Measurements from ENCODE around the gene GPR18.

GPR18 gene

GRCh38 chr13:99208185-99208584, 50.0 kb downstream of the GPR18 start:
- no peak for DNase-seq (ENCODE audit: low read depth)

- DNase-seq (ENCODE audit: low read depth): no peak
Observed at GRCh38 chr13:99207511-99207910, 50.7 kb downstream of the GPR18 start.

- DNase-seq (ENCODE audit: low read depth): no peak
Observed at GRCh38 chr13:99206873-99207272, 51.3 kb downstream of the GPR18 start.

GRCh38 chr13:99206226-99206625, 52.0 kb downstream of the GPR18 start:
- no peak for DNase-seq (ENCODE audit: low read depth)

DNA sequence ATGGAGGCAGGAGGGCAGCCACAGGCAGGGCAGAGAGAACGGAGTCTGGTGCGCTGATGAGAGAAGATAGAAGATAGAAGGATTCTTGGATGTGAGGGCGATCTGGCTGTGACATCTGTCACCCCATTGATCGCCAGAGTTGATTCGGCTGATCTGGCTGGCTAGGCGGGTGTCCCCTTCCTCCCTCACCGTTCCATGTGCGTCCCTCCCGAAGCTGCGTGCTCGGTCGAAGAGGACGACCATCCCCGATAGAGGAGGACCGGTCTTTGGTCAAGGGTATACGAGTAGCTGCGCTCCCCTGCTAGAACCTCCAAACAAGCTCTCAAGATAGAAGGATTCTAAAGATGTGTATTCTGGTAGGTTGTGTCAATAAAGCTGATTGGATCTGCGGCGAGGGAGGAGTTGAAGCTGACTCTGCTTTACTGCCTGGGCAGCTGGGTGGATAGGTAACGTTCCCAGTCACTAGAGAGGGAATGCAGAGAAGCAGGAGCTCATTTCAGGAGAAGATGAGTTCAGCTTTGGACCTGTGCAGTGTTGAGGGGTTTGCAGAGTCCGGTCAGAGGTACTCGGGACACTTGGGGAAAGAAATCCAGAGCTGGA, 52.5 kb downstream of the GPR18 start:
- DNase-seq (ENCODE audit: low read depth): no peak
